HG02759 (cell line): ENCODE measurements around the gene AKNA.
"Not testable (repeated sequence)": the region's sequence is repeated elsewhere in the genome, so short reads cannot be mapped to it uniquely, and the experiment has no call there.

Experiments
- ATAC-seq: cut with Tn5 transposase; IDR thresholded peaks from one replicate; pipeline ENCODE4 v1.9.1; 2021; ENCODE audit warnings: mild to moderate bottlenecking, moderate library complexity; ENCODE audit not compliant: unreplicated experiment

AKNA gene

GRCh38 chr9:114328357-114328820 lies 59.4 kb downstream of the AKNA start:
- ATAC-seq: not testable (repeated sequence)

GRCh38 chr9:114327749-114328148 lies 60.0 kb downstream of the AKNA start:
- no peak for ATAC-seq

- ATAC-seq: not testable (repeated sequence)
Measured at GRCh38 chr9:114325684-114326254, 62.0 kb downstream of the AKNA start.

- ATAC-seq: not testable (repeated sequence)
Measured at GRCh38 chr9:114324965-114325364, 62.8 kb downstream of the AKNA start.

- no peak for ATAC-seq
Measured at GRCh38 chr9:114324492-114324891, 63.3 kb downstream of the AKNA start.

GRCh38 chr9:114323849-114324248 lies 63.9 kb downstream of the AKNA start:
- ATAC-seq: not testable (repeated sequence)

- not testable (repeated sequence) for ATAC-seq
Measured at GRCh38 chr9:114322831-114323531, 64.8 kb downstream of the AKNA start, which contains the start of gene ORM1. TSS of gene ORM1 (plus strand) at chr9:114323098. CDS start at chr9:114323134, 36 bp downstream.

- ATAC-seq: not testable (repeated sequence)
Measured at GRCh38 chr9:114322160-114322818, 65.5 kb downstream of the AKNA start.

- no peak for ATAC-seq
Measured at GRCh38 chr9:114321759-114322158, 66.0 kb downstream of the AKNA start.

GRCh38 chr9:114320710-114321109 lies 67.1 kb downstream of the AKNA start:
- not testable (repeated sequence) for ATAC-seq

- no peak for ATAC-seq
Measured at GRCh38 chr9:114319147-114319546, 68.6 kb downstream of the AKNA start.

- ATAC-seq: no peak
Measured at GRCh38 chr9:114318416-114318815, 69.4 kb downstream of the AKNA start.

- ATAC-seq: no peak
Measured at GRCh38 chr9:114317665-114318357, 70.0 kb downstream of the AKNA start.

- no peak for ATAC-seq
Measured at GRCh38 chr9:114316605-114317230, 71.1 kb downstream of the AKNA start.

- ATAC-seq: no peak
Measured at GRCh38 chr9:114315723-114316363, 71.9 kb downstream of the AKNA start.

- ATAC-seq: no peak
Measured at GRCh38 chr9:114314881-114315722, 72.7 kb downstream of the AKNA start.

GRCh38 chr9:114314256-114314867 lies 73.4 kb downstream of the AKNA start:
- no peak for ATAC-seq

- no peak for ATAC-seq
Measured at GRCh38 chr9:114313186-114313585, 74.6 kb downstream of the AKNA start.

GRCh38 chr9:114312513-114312875 lies 75.3 kb downstream of the AKNA start:
- ATAC-seq: no peak
